Stomach (tissue), 4 donors: Measurements from ENCODE around the gene SNRK.

ENCODE experiments used
- EP300 ChIP-seq: sonication (generic); formaldehyde crosslinking; IDR thresholded peaks from one replicate; pipeline ENCODE4 v1.6.1; 2017; ENCODE audit warnings: antibody characterized with exemption
- POLR2A ChIP-seq, 4 donors: fragments of 450-650 bp; IDR thresholded peaks; one replicate each; pipeline ENCODE4 v1.6.1; 2016; ENCODE audit warnings: antibody characterized with exemption in 4 of 4, control low read depth in 2 of 4, mild to moderate bottlenecking in 1 of 4, moderate library complexity in 1 of 4
- POLR2AphosphoS5 ChIP-seq, 3 donors: sonication (generic); formaldehyde crosslinking; IDR thresholded peaks; one replicate each; pipeline ENCODE4 v1.6.1; 2016; ENCODE audit warnings: antibody characterized with exemption in 3 of 3
- TF ChIP-seq, protein P1 (sequence below), 7 experiments: fragments of 450-650 bp in 4 of 7; fragments of 200-600 bp in 3 of 7; sonication (generic) in 3 of 7; IDR thresholded peaks; one replicate each; pipeline ENCODE4 v1.5.1; 2016 to 2019; ENCODE audit warnings: antibody characterized with exemption in 7 of 7, control low read depth in 2 of 7, mild to moderate bottlenecking in 1 of 7

DNA sequence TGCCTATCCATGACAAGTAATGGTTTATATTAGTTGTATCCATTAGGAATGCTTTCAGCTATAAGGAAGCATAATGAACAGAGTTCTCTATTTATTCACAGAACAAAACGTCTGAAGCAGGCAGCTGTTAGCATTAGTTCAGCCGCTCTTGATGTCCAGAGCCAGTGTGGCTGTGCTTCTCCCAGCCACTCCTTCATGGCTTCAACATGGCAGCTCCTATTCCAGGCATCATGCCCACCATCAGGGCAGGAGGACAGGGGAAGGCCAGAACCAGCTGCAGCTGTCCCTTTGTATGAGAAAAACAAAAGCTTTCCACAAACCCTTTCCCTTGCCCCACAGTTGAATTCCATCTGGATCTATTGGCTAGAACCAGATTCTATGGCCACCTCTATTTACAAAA lies 12.9 kb upstream of the SNRK start:
- TF ChIP-seq, protein P1, sequence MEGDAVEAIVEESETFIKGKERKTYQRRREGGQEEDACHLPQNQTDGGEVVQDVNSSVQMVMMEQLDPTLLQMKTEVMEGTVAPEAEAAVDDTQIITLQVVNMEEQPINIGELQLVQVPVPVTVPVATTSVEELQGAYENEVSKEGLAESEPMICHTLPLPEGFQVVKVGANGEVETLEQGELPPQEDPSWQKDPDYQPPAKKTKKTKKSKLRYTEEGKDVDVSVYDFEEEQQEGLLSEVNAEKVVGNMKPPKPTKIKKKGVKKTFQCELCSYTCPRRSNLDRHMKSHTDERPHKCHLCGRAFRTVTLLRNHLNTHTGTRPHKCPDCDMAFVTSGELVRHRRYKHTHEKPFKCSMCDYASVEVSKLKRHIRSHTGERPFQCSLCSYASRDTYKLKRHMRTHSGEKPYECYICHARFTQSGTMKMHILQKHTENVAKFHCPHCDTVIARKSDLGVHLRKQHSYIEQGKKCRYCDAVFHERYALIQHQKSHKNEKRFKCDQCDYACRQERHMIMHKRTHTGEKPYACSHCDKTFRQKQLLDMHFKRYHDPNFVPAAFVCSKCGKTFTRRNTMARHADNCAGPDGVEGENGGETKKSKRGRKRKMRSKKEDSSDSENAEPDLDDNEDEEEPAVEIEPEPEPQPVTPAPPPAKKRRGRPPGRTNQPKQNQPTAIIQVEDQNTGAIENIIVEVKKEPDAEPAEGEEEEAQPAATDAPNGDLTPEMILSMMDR (IDR thresholded peaks at IDR 0.05): no peak
- TF ChIP-seq POLR2AphosphoS5 (IDR thresholded peaks at IDR 0.05): no peak
- TF ChIP-seq POLR2A (IDR thresholded peaks at IDR 0.05): no peak
- no peak for TF ChIP-seq EP300
